Measurements from ENCODE around the gene CECR2.

DNA sequence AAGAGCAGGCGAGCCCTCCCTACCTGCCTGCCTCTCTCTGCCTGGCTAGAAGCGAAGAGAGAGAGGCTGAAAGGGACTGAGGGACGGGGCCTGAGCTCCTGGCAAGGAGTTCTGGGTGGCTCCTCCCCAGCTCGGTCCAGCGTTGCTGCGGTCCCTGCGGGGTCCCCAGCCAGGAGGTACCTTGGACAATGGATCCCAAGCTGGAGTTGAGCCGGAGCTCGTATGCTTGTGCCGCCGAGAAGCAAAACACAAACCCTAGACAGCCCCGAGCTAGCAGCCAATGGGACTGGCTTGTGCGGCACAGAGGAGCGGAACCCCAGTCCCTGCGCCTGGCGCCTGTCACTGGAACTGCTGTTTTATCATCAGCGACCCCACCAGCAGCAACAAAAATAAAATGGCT lies 212.4 kb downstream of the CECR2 start:
- no peak for TF ChIP-seq POLR2A (IDR thresholded peaks at IDR 0.05; ENCODE audit: low read depth, low read length)
- no peak for TF ChIP-seq POLR2AphosphoS5 (IDR thresholded peaks at IDR 0.05; ENCODE audit: low read depth, low read length)
- TF ChIP-seq TAF1 (IDR thresholded peaks at IDR 0.05; ENCODE audit: low read depth, low read length): no peak
- no peak for TF ChIP-seq PAX5 (IDR thresholded peaks at IDR 0.05; ENCODE audit: insufficient read depth, low read length, severe bottlenecking)
- TF ChIP-seq SPI1 (IDR thresholded peaks at IDR 0.05; ENCODE audit: low read depth, low read length): no peak
